BLaER1 (cell line): ENCODE results near the gene SH2D3C.

ENCODE experiments used
- H3K27ac ChIP-seq: shearing (Covaris generic); formaldehyde crosslinking; 2 replicates; pipeline ENCODE4 v1.8.1; 2022
- H3K27me3 ChIP-seq: shearing (Covaris generic); formaldehyde crosslinking; 2 replicates; pipeline ENCODE4 v1.8.1; 2022
- H3K36me3 ChIP-seq: shearing (Covaris generic); formaldehyde crosslinking; 2 replicates; pipeline ENCODE4 v1.8.1; 2022
- H3K4me1 ChIP-seq: shearing (Covaris generic); formaldehyde crosslinking; 2 replicates; pipeline ENCODE4 v1.8.1; 2022
- H3K4me2 ChIP-seq: shearing (Covaris generic); formaldehyde crosslinking; 2 replicates; pipeline ENCODE4 v1.8.1; 2022
- H3K4me3 ChIP-seq: shearing (Covaris generic); formaldehyde crosslinking; 2 replicates; pipeline ENCODE4 v1.8.1; 2022
- H3K9ac ChIP-seq: shearing (Covaris generic); formaldehyde crosslinking; 2 replicates; pipeline ENCODE4 v1.8.1; 2022
- H3K9me3 ChIP-seq: shearing (Covaris generic); formaldehyde crosslinking; 2 replicates; pipeline ENCODE4 v1.8.1; 2022
- H4K20me1 ChIP-seq: shearing (Covaris generic); formaldehyde crosslinking; 2 replicates; pipeline ENCODE4 v1.8.1; 2022
- Cebpa-rat ChIP-seq: shearing (Covaris generic); IDR thresholded peaks from 2 replicates; pipeline ENCODE4 v1.8.1; 2022

The SH2D3C gene, protein sequence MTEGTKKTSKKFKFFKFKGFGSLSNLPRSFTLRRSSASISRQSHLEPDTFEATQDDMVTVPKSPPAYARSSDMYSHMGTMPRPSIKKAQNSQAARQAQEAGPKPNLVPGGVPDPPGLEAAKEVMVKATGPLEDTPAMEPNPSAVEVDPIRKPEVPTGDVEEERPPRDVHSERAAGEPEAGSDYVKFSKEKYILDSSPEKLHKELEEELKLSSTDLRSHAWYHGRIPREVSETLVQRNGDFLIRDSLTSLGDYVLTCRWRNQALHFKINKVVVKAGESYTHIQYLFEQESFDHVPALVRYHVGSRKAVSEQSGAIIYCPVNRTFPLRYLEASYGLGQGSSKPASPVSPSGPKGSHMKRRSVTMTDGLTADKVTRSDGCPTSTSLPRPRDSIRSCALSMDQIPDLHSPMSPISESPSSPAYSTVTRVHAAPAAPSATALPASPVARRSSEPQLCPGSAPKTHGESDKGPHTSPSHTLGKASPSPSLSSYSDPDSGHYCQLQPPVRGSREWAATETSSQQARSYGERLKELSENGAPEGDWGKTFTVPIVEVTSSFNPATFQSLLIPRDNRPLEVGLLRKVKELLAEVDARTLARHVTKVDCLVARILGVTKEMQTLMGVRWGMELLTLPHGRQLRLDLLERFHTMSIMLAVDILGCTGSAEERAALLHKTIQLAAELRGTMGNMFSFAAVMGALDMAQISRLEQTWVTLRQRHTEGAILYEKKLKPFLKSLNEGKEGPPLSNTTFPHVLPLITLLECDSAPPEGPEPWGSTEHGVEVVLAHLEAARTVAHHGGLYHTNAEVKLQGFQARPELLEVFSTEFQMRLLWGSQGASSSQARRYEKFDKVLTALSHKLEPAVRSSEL

DNA sequence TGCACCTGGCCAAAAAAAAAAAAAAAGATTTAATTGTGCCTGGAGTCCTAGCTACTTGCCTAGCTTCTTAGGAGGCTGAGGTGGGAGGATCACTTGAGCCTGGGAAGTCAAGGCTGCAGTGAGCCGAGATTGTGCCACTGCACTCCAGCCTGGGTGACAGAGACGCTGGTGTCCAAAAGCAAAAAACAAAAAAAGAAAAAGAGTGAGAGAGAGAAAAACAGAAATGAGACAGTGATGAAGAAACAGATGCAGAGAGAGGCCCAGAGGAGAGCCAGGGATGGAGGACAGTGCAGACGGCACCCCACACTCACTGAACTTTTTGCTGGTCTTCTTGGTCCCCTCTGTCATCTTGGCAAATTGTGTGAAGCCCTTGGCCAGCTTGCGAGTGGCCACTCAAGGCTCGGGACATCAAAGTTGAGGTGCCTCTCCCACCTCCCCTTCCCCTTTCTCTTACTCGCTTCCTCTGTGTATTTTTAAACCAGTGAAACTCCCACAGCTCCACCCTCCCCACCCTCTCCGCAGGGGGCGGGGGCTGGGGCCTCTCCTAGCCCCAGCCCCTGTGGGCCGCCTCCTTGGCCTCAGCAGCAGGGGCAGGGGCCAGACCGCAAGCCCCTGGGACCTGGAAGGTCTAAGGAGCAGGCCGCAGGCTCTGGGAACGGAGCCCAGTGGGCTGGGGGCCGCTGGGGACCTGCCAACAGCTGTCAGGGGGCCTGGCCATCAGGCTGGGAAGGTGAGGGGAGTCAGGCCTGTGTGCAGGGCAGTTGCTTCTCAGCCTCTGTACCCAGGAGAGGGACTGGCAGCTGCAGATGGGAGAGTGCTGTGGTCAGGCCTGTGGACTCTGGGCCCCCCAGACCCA is at the start of gene SH2D3C:
Gene SH2D3C (minus strand): TSS at position 387 of the 856 bp plus-strand sequence. CDS start 39 bp downstream, at position 348.
- Histone ChIP-seq H3K4me2 (peak within 1 kb of the TSS; percentile 88), H3K27ac (peak within 1 kb of the TSS; percentile 92), H3K9me3 (no peaks in the 10 kb centered on the region), H3K27me3 (no peaks in the 10 kb centered on the region), H4K20me1 (peaks cover 47% of the 10 kb centered on the region), H3K4me3 (peak within 1 kb of the TSS; percentile 79), H3K9ac (peak within 1 kb of the TSS; percentile 92), H3K36me3 (peaks cover 17% of the 10 kb centered on the region), H3K4me1 (peaks cover 83% of the 10 kb centered on the region)
- no peak for TF ChIP-seq Cebpa-rat

DNA sequence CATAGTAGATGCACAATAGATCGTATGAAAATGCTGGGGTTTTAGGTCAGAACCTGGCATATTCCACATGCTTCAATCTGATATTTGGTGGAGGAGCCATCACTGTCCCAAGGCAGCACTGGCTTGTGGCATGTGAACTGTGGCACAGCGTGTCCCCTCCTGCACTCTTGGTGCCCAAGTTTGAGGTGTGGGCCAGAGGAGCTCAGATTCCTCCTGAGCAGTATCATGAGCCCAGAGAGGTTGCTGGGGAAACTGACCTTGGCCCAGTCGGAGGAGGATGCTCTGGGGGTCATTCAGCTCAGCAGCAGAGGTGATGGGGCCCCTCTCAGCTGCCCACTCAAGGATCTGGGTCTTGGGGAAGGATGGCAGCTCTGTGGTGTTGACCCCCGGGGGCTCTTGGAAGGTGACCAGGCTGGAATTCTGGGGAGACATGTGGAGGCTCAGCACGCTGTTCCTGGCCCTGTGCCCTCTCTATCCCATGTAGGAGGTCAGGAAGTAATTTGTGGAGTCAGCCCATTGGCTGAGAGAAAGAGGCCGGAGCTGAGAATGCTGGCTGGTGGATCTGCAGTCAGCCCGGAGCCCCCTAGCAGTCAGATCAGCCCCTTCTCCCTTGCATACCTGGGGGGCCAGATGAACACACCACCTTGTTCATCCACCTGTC is 47.9 kb upstream of the SH2D3C start:
- Histone ChIP-seq H3K4me3 (no peak overlapping the region), H3K27me3 (no peaks in the 10 kb centered on the region), H3K36me3 (peaks cover 88% of the 10 kb centered on the region), H3K9ac (no peak overlapping the region), H3K4me1 (peaks cover 61% of the 10 kb centered on the region), H4K20me1 (peaks cover 16% of the 10 kb centered on the region; the same call in 1 of the 2 replicates), H3K9me3 (no peaks in the 10 kb centered on the region), H3K27ac (peak overlapping the region; percentile 24; the same call in 1 of the 2 replicates), H3K4me2 (peak overlapping the region; percentile 58)
- no peak for TF ChIP-seq Cebpa-rat

- peaks cover 16% of the 10 kb centered on the region; the same call in 1 of the 2 replicates for H4K20me1 ChIP-seq
- H3K9ac ChIP-seq: no peak overlapping the region
- peaks cover 94% of the 10 kb centered on the region for H3K36me3 ChIP-seq
- peak overlapping the region; percentile 24; the same call in 1 of the 2 replicates for H3K27ac ChIP-seq
- no peaks in the 10 kb centered on the region for H3K27me3 ChIP-seq
- peaks cover 54% of the 10 kb centered on the region for H3K4me1 ChIP-seq
- H3K4me2 ChIP-seq: peak overlapping the region; percentile 58
- no peaks in the 10 kb centered on the region for H3K9me3 ChIP-seq
- H3K4me3 ChIP-seq: no peak overlapping the region
- TF ChIP-seq Cebpa-rat: no peak
Observed at GRCh38 chr9:127825319-127826051, 47.0 kb upstream of the SH2D3C start.

GRCh38 chr9:127822108-127822507 is 43.6 kb upstream of the SH2D3C start:
- Histone ChIP-seq H3K9ac (no peak overlapping the region; the same call in 1 of the 2 replicates), H3K4me2 (no peak overlapping the region), H3K9me3 (no peaks in the 10 kb centered on the region), H3K4me3 (no peak overlapping the region), H3K27me3 (no peaks in the 10 kb centered on the region), H4K20me1 (peaks cover 30% of the 10 kb centered on the region; the same call in 1 of the 2 replicates), H3K27ac (no peak overlapping the region), H3K4me1 (peaks cover 43% of the 10 kb centered on the region), H3K36me3 (peaks cover 92% of the 10 kb centered on the region)
- no peak for TF ChIP-seq Cebpa-rat

DNA sequence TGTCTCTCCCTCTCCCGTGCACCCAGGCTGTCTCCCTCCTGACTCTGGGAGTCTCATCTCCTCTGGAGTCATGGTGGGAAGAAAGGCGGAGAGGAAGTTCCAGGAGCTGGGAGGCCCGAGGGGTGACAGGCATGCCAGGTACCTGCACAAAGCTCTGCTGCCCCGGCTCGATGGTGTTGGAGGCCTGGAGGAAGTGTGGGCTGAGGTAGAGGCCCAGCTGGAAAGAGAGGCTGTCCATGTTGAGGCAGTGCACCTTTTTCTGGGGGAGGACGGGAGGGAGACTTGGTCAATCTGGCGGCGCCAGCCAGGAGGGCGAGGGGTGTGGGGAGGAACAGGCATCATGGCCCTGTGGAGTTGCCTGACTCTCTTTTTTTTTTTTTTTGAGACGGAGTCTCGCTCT is 40.1 kb upstream of the SH2D3C start:
- H3K27me3 ChIP-seq: no peaks in the 10 kb centered on the region
- peaks cover 94% of the 10 kb centered on the region for H3K36me3 ChIP-seq
- H3K4me1 ChIP-seq: peaks cover 26% of the 10 kb centered on the region
- no peak overlapping the region for H3K4me3 ChIP-seq
- H3K9me3 ChIP-seq: no peaks in the 10 kb centered on the region
- peaks cover 59% of the 10 kb centered on the region for H4K20me1 ChIP-seq
- no peak overlapping the region; the same call in 1 of the 2 replicates for H3K9ac ChIP-seq
- peak overlapping the region; percentile 62; the same call in 1 of the 2 replicates for H3K27ac ChIP-seq
- H3K4me2 ChIP-seq: peak overlapping the region; percentile 18; the same call in 1 of the 2 replicates
- TF ChIP-seq Cebpa-rat: no peak

- peaks cover 65% of the 10 kb centered on the region for H4K20me1 ChIP-seq
Observed at GRCh38 chr9:127817881-127818434, 39.5 kb upstream of the SH2D3C start.

GRCh38 chr9:127816728-127817127 is 38.3 kb upstream of the SH2D3C start:
- H3K9me3 ChIP-seq: no peaks in the 10 kb centered on the region
- no peak for TF ChIP-seq Cebpa-rat
- peak overlapping the region; percentile 62 for H3K27ac ChIP-seq
- peaks cover 78% of the 10 kb centered on the region for H4K20me1 ChIP-seq
- H3K36me3 ChIP-seq: peaks cover 97% of the 10 kb centered on the region
- H3K4me3 ChIP-seq: no peak overlapping the region
- 0 out of 2 replicates have a peak overlapping the region, but pooled peaks have one; percentile 48 for H3K9ac ChIP-seq
- H3K4me1 ChIP-seq: peaks cover 31% of the 10 kb centered on the region
- no peaks in the 10 kb centered on the region for H3K27me3 ChIP-seq
- no peak overlapping the region for H3K4me2 ChIP-seq

More at GRCh38 chr9:127817881-127818434, 39.5 kb upstream of the SH2D3C start:
- Histone ChIP-seq H3K9me3 (no peaks in the 10 kb centered on the region), H3K9ac (peak overlapping the region; percentile 48; the same call in 1 of the 2 replicates), H3K36me3 (peaks cover 94% of the 10 kb centered on the region), H3K27ac (peak overlapping the region; percentile 62), H3K4me3 (no peak overlapping the region), H3K4me2 (peak overlapping the region; percentile 18), H3K27me3 (no peaks in the 10 kb centered on the region), H3K4me1 (peaks cover 26% of the 10 kb centered on the region)
- no peak for TF ChIP-seq Cebpa-rat

DNA sequence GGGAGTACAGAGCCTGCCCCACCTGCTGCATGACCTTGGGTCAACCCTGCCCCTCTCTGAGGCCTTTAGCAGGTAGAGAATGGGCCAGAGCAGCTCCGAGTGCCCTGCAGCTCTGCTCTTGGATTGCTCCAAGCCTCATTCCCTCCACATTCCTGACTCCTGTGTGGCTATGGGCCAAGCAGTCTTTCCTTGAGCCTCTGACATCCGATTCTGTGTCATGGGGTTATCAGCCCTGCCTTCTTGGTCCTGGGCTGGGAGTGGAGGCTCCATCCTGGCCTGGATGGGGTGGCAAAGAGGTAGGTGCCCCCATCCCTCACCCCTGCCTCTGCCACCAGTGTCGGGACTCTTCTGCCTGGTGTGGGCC is 37.9 kb upstream of the SH2D3C start:
- Histone ChIP-seq H4K20me1 (peaks cover 81% of the 10 kb centered on the region), H3K36me3 (peaks cover 97% of the 10 kb centered on the region), H3K4me3 (no peak overlapping the region), H3K27ac (peak overlapping the region; percentile 62), H3K9me3 (no peaks in the 10 kb centered on the region), H3K4me1 (peaks cover 35% of the 10 kb centered on the region), H3K4me2 (no peak overlapping the region), H3K27me3 (no peaks in the 10 kb centered on the region), H3K9ac (no peak overlapping the region)
- TF ChIP-seq Cebpa-rat: no peak
